Measurements from ENCODE around the gene MYG1.

GRCh38 chr12:53344487-53344823, 45.0 kb downstream of the MYG1 start:
- TF ChIP-seq EZH2 (IDR thresholded peaks at IDR 0.05; ENCODE audit: low read length, unreplicated experiment) (no peak), CTCF (conservative IDR thresholded peaks at IDR 0.05; ENCODE audit: low read depth, low read length) (no peak), EZH2phosphoT487 (IDR thresholded peaks at IDR 0.05; ENCODE audit: borderline replicate concordance, low read length) (no peak)

Measured in PC-3 (cell line).